GM18867 (cell line): ENCODE measurements around the gene SH3TC1.
A peak's percentile ranks its signal among the peaks of the same experiment; 100 is the strongest.

Source experiments
- ATAC-seq: cut with Tn5 transposase; IDR thresholded peaks from one replicate; pipeline ENCODE4 v1.9.1; 2021; ENCODE audit warnings: mild to moderate bottlenecking, moderate library complexity; ENCODE audit not compliant: unreplicated experiment

Gene SH3TC1

GRCh38 chr4:8180310-8181093 is 18.6 kb upstream of the SH3TC1 start:
- no peak for ATAC-seq

GRCh38 chr4:8181119-8181518 is 18.0 kb upstream of the SH3TC1 start:
- ATAC-seq, result no peak

- no peak for ATAC-seq
Measured at GRCh38 chr4:8181844-8182243, 17.2 kb upstream of the SH3TC1 start.

- ATAC-seq, result no peak
Measured at GRCh38 chr4:8182294-8182693, 16.8 kb upstream of the SH3TC1 start.

DNA sequence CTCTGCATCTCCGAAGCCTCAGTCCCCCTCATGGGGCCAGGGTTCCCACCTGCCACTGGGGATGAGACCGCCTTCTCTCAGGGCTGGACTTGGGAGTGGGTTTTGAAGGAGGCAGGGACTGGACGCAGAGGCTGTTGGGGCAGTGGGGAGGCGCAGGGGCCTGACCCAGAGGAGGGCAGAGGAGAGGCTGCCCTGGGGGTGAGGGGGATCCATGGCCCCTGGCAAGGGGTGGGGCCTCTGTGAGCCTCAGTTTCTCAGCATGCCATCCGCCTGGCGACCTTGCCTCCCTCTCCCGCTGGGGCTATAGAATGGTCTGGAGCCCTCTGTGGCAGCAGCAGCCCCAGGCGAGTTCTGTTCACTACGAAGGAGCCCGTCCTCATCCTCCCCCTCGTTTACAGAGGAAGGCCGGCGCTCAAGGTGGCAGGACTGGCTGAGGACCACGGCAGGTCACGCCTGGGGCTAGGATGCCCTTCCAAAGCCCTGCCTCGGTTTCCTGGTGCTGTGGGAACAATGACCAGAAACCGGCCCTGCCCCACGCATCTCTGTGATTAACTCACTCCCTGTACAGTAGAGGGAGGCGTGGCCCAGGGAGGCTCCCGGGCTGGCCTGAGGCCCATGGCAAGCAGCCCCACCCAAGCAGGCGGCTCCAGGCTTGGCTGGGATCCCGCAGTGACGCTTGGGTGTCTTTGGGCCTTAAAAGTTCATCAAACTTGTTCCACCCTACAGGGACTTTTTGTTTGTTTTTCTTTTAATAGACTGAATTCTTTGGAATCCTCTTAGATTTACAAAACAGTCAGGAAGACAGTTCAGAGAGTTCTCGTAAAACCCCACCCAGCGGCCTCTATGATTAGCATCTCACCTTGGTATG is 16.0 kb upstream of the SH3TC1 start:
- no peak for ATAC-seq

DNA sequence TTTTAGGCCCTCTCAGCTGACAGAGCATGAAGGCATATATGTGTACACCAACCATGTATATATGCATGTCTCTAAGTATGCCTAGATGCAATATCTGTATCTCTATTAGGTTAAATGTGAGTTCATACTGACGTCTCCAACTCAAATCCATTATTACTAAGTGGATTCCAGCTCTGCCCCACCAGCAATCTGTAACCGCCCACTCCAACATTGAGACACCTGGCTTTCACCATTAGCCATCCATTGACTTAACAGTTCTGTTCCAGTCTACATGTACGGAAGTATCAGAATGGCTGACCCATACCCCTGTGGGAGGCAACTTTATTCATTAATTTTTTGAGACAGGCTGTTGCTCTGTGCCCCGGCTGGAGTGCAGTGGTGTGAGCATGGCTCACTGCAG is 15.0 kb upstream of the SH3TC1 start:
- ATAC-seq, result no peak

DNA sequence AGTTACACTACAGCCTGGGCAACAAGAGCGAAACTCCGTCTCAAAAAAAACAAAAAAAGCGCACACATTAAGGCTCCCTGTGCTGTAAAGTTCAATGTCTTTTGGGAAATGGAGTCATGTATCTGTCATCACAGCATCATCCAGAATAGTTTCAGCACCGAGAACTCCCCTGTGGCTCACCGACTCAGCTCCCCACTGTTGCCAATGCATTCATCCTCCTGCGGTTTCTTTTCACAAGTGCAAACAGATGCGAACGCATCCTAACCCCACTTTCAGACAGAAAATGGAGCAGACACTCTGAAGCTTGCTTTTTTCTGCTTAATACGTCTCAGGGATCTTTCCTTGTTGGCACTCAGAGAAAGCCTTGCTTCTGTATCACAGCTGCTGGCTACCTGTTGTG is 13.8 kb upstream of the SH3TC1 start:
- ATAC-seq, result no peak

GRCh38 chr4:8185930-8186329 is 13.2 kb upstream of the SH3TC1 start:
- ATAC-seq, result no peak

DNA sequence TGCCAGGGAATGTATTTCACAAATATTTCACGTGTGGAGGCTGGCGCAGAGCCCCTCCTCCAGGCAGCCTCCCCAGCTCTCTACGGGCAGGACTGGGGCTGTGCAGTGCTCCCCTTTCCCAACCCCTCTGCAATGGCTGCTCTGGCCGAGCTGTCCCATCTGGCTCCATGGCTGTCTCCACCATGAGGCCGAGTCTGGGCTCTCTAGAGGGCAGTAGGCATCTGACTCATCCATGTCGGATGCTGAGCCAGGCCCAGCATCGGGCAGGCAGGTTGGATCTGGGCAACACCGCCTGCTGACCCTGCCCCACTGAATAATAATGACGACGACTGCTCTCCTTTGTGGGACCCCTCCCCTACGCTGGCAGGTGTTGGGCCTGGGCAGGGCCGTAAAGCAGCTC is 11.0 kb upstream of the SH3TC1 start:
- ATAC-seq, result no peak

DNA sequence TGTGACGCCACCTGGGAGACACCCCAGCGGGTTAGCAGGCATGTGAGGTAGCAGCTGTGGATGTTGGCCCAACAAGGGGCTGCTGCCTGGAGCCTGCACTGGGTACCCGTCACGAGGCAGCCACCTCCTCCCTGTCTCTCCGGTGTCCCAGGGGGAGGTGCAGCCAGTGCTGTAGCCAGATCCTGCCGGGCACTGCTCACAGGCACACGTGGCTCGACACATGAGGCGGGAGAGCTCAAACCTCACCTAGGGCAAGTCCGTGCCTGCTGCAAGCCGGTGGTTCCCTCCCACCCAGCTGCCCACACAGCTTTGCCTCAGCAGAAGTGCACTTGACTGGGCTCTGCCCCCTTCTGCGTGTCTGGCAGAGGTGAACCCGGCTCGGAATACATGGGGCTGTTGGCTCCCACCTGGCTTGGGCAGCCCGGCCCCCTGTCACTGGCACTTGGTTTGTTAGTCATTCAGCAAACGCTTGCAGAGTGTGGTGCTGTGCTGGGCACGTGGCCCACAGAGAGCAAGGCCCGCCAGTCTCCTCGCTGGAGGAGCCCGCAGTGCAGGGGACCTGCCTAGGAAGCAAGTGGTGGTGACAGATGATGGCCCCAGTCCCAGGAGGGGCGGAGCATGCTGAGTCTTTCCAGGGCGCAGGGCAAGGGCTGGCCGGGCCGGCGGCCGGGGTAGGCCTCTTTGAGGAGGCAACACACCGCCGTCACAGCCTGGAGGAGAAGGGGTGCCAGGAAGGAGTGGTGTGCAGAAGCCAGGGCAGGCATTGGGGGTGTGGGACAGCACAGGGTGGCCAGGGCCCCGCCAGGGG is 10.1 kb upstream of the SH3TC1 start:
- no peak for ATAC-seq

GRCh38 chr4:8189551-8190466 is 9.3 kb upstream of the SH3TC1 start:
- no peak for ATAC-seq

GRCh38 chr4:8191136-8191747 is 7.8 kb upstream of the SH3TC1 start:
- ATAC-seq, result peak; percentile 52

DNA sequence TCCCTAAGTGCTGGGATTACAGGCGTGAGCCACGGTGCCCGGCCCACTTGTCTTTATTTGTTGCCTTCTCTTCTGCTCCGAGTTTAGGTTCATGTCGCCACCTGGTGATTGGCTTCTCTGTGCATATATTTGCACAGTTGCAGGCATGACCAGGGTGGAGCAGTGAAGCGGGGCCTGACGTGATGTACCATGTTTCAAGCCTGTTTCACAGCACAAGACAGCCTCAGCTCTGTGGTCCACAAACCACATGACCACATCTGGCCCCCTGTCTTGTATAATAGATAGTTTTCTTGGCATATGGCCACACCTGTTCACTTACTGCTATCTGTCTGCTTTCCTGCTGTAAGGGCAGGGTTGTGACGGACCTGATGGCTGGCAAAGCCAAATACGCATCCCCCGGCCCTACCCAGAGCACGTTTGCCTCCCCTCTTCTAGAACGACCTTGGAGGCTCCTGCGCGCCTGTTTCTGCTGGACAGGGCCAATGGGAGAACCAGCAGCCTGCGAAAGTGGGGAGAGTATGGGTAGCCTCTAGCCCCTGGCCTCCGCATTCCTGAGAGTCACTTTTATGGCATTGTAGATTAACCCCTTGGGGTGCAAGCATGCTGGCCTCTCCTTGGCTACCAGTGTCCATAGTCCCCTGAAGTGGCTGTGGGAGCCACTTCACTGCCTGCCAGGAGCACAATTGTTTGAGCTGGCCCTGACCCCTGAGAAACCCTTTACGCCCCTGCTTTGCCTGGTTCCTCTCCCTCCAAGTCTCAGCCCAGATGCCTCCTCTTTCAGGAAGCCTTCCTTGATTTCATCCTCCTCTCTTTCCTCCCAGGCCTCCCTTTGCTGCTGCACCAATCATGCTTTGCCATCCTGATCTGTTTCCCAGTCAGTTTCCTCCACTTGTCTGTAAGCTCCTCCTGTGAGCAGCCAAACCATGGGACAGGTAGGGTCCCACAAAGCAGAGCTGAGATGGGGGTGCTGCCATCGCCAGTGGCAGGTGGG is 6.0 kb upstream of the SH3TC1 start:
- ATAC-seq, result peak; percentile 84

DNA sequence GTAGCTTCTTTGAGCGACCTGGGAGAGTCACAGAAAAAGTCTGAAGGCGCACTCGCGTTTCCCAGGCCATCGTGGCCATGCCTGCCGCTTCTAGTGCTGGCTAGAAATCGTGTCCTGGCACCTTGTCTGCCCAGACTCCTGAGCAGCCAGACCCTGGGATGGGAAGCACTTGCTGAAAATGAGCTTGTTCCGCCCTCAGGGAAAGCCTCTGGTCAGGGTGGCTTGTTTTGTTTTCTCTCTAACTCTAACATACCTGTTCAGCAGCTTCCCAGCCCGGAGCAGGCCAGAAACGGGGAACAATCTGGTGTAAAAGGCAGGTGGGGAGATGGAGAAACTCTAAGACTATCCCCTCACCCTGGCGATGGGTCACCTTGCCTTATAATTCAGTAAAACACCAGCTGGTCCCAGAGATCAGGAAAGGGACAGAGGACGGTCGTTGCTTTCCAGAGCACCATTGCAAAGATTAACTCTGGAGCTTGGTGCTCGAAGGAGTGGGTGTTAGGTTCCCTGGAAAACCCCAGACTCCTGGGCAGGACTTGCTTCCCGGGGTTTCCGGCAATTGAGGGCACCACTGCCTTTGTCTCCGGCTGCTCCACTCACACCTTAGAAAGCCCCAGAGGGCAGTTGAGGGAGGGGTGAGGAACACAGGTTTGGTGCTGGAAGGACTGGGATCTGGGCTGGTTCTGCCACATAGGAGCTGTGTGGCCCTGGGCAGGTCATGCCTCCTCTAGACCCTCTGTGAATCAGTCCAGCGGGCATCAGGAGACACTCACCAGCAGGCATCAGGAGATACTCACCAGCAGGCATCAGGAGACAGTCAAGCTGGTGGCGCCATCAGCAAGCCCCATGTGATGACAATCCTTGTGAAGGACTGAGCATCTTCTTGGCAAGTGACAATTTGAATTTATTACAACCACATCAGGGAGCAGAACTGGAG is 4.5 kb upstream of the SH3TC1 start:
- ATAC-seq, result no peak

GRCh38 chr4:8195431-8195830 is 3.7 kb upstream of the SH3TC1 start:
- ATAC-seq, result no peak

DNA sequence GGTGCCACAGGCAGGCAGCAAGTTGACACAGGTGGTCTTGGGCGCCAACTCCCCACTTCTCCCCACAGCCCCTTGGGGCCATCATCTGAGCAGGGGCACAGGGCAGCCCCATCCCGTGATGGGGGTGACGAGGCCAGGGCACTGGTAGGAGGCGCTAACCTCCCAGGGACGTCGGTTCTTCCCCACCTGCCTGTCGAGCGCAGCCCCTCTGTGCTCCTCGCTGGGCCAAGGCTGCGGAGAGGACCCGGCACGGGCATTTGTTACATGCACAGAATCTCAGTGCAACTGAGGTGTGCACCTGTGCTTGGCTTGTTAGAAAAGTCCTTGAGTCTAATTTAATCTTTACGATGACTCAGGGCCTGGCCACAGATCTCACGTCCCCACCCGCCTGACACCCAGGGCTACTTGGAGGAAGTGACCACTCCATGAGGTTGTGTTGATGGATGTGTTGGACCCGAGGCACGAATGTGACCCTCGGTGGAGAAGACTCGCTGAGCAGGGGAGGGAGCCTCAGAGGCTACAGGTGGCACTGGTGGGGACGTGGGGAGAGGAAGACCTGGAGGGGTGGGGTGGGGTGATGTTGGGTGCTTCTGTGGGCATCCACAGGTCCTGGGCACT is 3.1 kb upstream of the SH3TC1 start:
- ATAC-seq, result no peak

DNA sequence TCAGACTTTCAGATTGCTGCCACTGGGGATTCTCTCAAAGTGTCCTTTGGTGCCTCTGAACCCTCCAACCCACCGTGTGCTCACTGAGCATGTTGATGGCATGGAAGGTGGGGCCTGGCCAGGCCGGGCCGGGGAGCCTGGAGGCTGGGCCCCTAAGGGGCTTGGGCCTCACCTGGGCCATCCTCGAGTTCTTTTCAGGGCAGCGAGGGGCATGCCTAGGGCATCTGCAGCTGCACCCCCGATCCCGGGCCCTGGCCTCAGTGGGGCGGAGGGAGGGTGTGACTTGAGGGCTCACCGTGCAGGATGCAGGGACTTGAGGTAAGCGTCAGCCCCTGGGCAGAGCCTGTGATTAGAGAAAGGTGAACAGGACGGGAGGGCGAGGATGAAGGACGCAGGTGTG is 1.6 kb upstream of the SH3TC1 start:
- ATAC-seq, result no peak
